GM12872 (cell line): ENCODE measurements around the gene WNT3.

Source experiments
- TF ChIP-seq, protein P1 (sequence below): IDR thresholded peaks from 3 replicates; pipeline ENCODE4 v1.5.1; 2011; ENCODE audit warnings: low read depth, mild to moderate bottlenecking, low read length, moderate library complexity; ENCODE audit not compliant: insufficient read depth

The WNT3 gene

DNA sequence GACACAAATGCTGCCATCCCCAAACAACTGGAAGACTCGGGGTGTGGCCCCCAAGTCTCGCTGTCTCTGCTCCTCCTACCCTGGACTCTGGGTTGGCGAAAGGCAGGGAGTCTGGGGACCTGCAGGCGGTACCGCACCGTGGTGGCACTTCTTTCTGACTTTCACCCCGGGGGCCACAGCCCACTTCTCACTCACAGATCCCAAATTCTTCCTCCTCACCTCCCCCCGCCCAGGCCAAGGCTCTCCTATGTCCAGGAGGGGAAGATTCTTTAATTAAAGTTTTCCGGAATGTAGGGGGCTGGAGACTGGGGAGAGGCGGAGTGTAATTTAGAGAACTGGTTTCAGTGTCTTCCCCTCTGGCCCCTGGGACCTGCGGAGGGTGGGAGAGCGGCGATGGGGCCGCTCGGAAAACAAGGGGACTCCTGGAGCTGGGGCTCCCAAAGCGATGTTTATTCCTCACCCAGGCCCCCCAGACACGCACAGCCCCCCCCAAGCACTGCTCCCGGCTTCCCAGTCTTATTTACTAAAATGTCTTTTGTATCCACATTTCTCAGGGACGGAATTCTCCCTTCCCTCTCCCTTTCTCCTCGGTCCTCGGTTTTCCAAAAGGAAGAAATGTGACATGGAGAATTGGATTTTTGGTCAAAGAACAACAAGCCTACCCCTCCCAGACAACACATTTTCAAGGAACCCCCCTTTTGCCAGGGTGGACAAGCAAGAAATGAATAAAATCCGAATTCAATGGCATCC is 1.2 kb downstream of the WNT3 start:
- TF ChIP-seq, protein P1, sequence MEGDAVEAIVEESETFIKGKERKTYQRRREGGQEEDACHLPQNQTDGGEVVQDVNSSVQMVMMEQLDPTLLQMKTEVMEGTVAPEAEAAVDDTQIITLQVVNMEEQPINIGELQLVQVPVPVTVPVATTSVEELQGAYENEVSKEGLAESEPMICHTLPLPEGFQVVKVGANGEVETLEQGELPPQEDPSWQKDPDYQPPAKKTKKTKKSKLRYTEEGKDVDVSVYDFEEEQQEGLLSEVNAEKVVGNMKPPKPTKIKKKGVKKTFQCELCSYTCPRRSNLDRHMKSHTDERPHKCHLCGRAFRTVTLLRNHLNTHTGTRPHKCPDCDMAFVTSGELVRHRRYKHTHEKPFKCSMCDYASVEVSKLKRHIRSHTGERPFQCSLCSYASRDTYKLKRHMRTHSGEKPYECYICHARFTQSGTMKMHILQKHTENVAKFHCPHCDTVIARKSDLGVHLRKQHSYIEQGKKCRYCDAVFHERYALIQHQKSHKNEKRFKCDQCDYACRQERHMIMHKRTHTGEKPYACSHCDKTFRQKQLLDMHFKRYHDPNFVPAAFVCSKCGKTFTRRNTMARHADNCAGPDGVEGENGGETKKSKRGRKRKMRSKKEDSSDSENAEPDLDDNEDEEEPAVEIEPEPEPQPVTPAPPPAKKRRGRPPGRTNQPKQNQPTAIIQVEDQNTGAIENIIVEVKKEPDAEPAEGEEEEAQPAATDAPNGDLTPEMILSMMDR: no peak

DNA sequence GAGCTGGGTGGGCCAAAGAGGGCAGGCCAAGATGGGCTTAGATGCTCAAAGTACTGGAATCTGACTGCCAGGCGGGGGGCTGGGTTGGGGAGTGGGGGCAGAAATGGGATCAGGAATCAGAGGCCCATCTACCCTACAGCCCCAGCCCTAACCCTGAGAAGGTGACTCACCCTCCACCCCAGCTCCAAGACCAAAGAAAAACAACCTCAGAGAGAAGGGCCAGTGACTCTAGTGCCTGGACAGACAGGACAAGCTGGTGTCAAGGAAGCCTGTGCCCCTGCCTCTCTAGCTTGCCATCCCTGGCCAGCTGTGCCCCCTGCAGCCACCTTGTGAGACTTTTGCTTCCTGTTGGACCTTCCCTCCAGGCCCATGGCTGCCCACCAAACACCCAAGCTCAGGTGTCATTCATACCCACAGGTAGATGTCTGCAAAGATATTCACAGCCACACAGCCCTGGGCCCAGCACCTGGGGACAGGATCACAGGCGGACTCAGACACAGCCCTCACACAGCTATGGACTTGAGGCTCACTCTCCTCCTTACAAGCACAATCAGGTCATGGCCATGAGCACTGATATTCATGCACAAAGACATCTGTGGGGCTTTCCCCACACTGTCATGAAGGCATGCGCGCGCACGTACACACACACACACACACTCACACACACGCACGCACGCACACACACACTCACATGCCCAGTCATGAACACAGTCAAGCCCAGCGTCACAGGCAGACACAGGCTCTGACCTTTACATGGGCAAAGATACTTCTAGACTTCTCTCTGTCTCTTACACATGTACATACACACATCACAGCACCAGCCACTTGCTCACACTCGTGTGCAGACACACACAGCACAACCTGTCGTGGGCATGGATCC is 2.8 kb downstream of the WNT3 start:
- TF ChIP-seq, protein P1: no peak

DNA sequence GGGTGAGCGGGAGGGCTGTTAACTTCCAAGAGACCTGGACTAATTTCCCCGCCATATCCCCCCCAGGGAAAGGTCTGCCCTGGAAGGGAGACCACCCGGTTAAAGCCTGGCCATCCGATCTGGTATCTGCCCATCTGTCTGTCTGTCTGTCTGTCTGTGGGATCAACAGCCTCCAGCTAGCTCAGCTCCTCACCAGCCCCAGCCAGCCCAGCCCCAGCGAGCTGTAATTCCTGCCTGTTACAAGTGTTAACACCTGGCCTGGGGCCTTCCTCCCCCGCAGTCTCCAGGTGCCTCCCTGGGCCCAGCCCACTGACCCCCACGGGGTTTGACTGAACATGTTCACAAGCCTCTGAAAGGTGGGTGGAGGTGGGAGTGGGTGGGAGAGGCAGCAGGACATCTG is 4.0 kb downstream of the WNT3 start:
- TF ChIP-seq, protein P1: no peak

DNA sequence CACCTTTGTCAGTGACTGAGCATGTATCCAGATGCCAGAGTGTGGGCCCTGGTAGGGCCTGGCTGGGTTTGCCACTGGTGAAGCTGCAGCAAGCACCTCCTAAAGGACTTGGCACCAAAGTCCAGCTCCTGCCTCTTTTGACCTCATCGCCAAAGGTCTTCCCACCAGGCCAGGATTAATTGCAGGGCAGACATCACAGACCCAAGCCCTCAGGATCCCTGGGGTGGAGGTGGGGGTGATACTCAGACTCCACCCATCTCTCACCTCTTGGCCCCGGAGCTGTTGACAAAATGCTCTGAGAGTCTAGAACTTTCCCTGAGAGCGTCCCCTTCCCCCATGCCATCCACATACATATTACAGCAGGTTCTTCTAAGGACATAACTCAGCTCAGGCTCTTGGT is 4.6 kb downstream of the WNT3 start:
- TF ChIP-seq, protein P1: no peak

DNA sequence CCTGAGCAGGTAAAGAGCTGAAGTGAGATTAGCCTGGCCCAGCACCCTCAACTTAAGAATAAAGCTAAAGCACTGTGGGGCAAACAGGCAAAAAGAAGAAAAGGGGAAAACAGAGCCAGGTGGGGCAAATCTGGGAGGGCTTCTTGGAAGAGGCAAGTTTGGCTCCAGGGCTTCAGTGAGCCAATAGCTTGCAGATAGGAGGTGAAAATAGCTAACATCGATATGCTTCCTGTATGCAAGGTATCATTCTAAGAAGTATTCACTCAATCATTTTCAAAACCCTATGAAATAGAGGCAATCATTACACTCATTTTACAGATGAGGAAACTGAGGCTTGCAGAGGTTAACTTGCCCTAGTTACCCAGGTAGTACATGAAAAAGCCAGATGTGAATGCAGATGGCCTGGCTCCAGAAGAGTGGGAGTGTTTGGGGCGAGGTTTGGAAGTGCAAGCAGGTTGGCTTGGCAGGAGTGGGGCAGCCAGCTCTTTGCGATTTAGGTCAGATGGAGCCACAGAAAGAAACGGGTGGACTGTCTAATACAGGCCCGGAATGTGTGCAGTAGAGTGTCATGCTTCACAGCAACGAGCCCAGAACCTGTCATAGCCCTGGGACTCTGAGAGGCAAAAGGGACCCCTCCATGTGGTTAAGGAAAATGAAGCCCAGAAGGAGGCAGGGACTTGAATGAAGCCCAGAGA is 5.7 kb downstream of the WNT3 start:
- TF ChIP-seq, protein P1: no peak

DNA sequence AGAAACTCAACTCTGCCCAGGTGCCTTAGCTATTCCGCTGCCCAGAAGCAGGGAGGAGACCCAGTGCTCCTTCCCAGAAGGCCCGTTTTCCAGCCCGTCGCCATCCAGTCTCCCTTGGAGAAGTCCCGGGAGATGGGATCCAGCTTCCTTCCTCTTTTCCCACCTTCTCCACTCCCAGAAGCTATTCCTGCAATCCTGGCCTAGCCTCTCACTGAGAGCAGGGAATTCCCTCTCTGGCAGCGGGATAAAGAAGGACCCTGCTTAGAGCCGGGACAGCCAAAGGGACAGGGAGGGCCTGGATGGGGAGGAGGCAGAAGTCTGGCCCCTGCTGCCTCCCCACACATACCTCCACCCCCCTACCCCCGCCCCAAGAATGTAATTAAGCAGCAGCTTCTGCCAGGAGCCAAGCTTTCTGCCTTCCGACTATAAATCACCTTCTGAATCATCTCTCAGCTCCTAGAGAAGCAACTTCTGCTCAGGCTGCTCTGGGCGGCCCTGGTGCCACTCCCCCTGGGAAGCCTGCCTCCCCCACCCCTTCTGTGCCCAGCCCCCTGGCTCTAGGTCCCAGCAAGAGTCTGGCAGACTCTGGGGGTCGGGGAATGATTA is 6.4 kb downstream of the WNT3 start:
- TF ChIP-seq, protein P1: no peak

DNA sequence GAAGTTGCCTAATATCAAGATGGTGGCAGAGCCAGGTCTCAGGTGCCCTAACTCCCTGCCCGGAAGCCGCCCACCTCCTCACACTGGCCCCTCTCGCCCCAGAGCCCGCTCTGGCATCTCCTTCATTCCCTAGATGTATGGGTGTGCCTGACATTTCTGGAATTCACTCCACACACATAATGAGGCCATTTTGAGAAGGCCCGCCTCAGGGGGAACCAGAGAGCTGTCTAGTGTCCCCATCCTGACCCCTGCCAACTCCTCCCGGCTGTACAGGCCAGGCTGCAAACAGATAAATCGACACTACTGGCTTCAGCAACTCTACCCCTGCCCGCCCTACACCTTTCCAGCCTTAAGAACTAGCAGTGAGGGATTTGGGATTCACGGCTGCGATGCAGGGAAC is 7.7 kb downstream of the WNT3 start:
- TF ChIP-seq, protein P1: no peak
